GM18511 (cell line): ENCODE results near the gene ARHGEF2.

ENCODE experiments used
- ATAC-seq: cut with Tn5 transposase; IDR thresholded peaks from one replicate; pipeline ENCODE4 v1.9.1; 2021; ENCODE audit warnings: mild to moderate bottlenecking, moderate library complexity; ENCODE audit not compliant: unreplicated experiment

The ARHGEF2 gene

GRCh38 chr1:155978325-155978972 is at the start of gene ARHGEF2:
Gene ARHGEF2 (minus strand): TSS chr1:155978547. CDS start chr1:155978427, 120 bp downstream.
- peak; percentile 49 for ATAC-seq

- no peak for ATAC-seq
These were observed 48.2 kb upstream of the ARHGEF2 start for GRCh38 chr1:156026588-156026987.

GRCh38 chr1:156025876-156026275 is 47.5 kb upstream of the ARHGEF2 start:
- no peak for ATAC-seq

- no peak for ATAC-seq
These were observed 46.5 kb upstream of the ARHGEF2 start for GRCh38 chr1:156024801-156025200.

GRCh38 chr1:156021954-156022353 is 43.6 kb upstream of the ARHGEF2 start:
- no peak for ATAC-seq

GRCh38 chr1:156021093-156021428 is 42.7 kb upstream of the ARHGEF2 start:
- no peak for ATAC-seq

GRCh38 chr1:156020293-156021092 is 42.1 kb upstream of the ARHGEF2 start, which contains the start of gene SSR2:
Gene SSR2 (minus strand): TSS chr1:156020951. CDS start chr1:156020167, 784 bp downstream.
- peak; percentile 98 for ATAC-seq

- ATAC-seq: no peak
These were observed 41.6 kb upstream of the ARHGEF2 start for GRCh38 chr1:156019946-156020292.

GRCh38 chr1:156014829-156015228 is 36.5 kb upstream of the ARHGEF2 start:
- ATAC-seq: no peak

- peak; percentile 91 for ATAC-seq
These were observed 33.9 kb upstream of the ARHGEF2 start for GRCh38 chr1:156012051-156012817.

GRCh38 chr1:156009404-156009803 is 31.1 kb upstream of the ARHGEF2 start:
- no peak for ATAC-seq

GRCh38 chr1:156006666-156007376 is 28.5 kb upstream of the ARHGEF2 start:
- ATAC-seq: no peak

- ATAC-seq: no peak
These were observed 26.7 kb upstream of the ARHGEF2 start for GRCh38 chr1:156004843-156005584.

GRCh38 chr1:156003923-156004188 is 25.5 kb upstream of the ARHGEF2 start:
- ATAC-seq: no peak

GRCh38 chr1:156002188-156002911 is 24.0 kb upstream of the ARHGEF2 start:
- ATAC-seq: no peak

GRCh38 chr1:156001662-156002171 is 23.4 kb upstream of the ARHGEF2 start:
- ATAC-seq: no peak

GRCh38 chr1:156001021-156001661 is 22.8 kb upstream of the ARHGEF2 start:
- no peak for ATAC-seq

GRCh38 chr1:155999964-156000363 is 21.6 kb upstream of the ARHGEF2 start:
- no peak for ATAC-seq

GRCh38 chr1:155996166-155996565 is 17.8 kb upstream of the ARHGEF2 start:
- no peak for ATAC-seq
